ENCODE data around the gene ARHGAP32.

DNA sequence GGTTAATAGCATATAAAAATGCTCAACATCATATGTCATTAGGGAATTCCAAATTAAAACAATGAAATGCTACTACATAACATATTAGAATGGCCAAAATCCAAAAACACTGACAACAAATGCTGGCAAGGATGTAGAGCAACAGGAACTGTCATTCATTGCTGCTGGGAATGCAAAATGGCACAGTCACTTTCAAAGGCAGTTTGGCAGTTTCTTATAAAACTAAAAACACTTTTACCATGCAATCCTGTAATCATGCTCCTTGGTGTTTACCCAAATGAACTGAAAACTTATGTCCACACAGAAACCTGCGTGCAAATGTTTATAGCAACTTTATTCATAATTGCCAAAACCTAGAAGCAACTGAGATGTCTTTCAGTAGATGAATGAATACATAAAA is 105.1 kb downstream of the ARHGAP32 start:
- TF ChIP-seq, protein P1, sequence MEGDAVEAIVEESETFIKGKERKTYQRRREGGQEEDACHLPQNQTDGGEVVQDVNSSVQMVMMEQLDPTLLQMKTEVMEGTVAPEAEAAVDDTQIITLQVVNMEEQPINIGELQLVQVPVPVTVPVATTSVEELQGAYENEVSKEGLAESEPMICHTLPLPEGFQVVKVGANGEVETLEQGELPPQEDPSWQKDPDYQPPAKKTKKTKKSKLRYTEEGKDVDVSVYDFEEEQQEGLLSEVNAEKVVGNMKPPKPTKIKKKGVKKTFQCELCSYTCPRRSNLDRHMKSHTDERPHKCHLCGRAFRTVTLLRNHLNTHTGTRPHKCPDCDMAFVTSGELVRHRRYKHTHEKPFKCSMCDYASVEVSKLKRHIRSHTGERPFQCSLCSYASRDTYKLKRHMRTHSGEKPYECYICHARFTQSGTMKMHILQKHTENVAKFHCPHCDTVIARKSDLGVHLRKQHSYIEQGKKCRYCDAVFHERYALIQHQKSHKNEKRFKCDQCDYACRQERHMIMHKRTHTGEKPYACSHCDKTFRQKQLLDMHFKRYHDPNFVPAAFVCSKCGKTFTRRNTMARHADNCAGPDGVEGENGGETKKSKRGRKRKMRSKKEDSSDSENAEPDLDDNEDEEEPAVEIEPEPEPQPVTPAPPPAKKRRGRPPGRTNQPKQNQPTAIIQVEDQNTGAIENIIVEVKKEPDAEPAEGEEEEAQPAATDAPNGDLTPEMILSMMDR (IDR thresholded peaks at IDR 0.05 in 8 of 11, conservative IDR thresholded peaks at IDR 0.05 in 3 of 11), result no peak
- TF ChIP-seq POLR2A (IDR thresholded peaks at IDR 0.05), result no peak
- no peak for TF ChIP-seq POLR2AphosphoS5 (IDR thresholded peaks at IDR 0.05)

All from spleen (tissue), 7 donors.